NCI-H2107 (cell line): ENCODE results near the gene DNAJB6.

Experiments
- DNase-seq: peaks from one replicate; lab custom pipeline; 2025; lab: John Stamatoyannopoulos, UW

Gene DNAJB6

DNA sequence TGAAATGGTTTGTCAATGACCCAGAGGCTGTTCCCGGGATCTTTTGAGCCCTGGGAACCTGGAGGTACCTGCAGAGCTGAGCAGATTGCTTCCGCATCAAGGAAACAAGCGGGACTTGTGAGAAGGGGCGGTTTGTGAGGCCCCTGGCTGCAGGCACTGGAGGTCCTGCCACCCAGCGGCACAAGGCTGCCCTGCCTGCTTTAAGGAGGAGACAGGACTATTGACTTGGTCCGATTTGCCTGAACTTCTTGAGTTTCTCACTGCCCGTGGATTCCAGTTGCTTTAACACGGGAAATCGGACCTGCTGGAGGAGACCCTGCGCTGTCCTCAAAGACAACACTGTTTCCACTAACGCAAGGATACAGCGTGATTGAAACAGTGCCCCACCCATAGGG, 130.1 kb downstream of the DNAJB6 start:
- no peak for DNase-seq
